Neutrophil (primary cell): ENCODE data around the gene ATXN1.

Experiments
- H3K27ac ChIP-seq: fragments of 200-600 bp; sonication (generic); 2 replicates; pipeline ENCODE4 v1.5.1; 2016; ENCODE audit warnings: mild to moderate bottlenecking, moderate library complexity
- H3K27me3 ChIP-seq: fragments of 200-600 bp; sonication (generic); 2 replicates; pipeline ENCODE4 v1.6.0; 2016; ENCODE audit warnings: mild to moderate bottlenecking
- H3K36me3 ChIP-seq: fragments of 200-600 bp; sonication (generic); 2 replicates; pipeline ENCODE4 v1.5.1; 2017
- H3K4me1 ChIP-seq, 2 experiments: fragments of 200-600 bp in 1 of 2; sonication (generic) in 1 of 2; 1 replicate in 1 of 2; 2 replicates in 1 of 2; pipeline versions ENCODE4 v1.5.1 to v1.6.1; 2013 to 2016; ENCODE audit warnings: low read depth in 1 of 2, low read length in 1 of 2, mild to moderate bottlenecking in 1 of 2, moderate library complexity in 1 of 2; ENCODE audit not compliant: control insufficient read depth in 1 of 2, insufficient read depth in 1 of 2
- H3K4me3 ChIP-seq, 2 experiments: fragments of 200-600 bp in 1 of 2; sonication (generic) in 1 of 2; 1 replicate in 1 of 2; 2 replicates in 1 of 2; pipeline ENCODE4 v1.5.1; 2013 to 2016; ENCODE audit warnings: low read depth in 1 of 2, low read length in 1 of 2, mild to moderate bottlenecking in 1 of 2, moderate library complexity in 1 of 2
- H3K9me3 ChIP-seq: fragments of 200-600 bp; sonication (generic); 2 replicates; pipeline ENCODE4 v1.5.1; 2016
- TF ChIP-seq, protein P1 (sequence below): fragments of 200-600 bp; sonication (generic); IDR thresholded peaks from 2 replicates; pipeline ENCODE4 v1.5.1; 2016; ENCODE audit warnings: antibody characterized with exemption

Gene ATXN1

GRCh38 chr6:16770701-16771569, 9.7 kb upstream of the ATXN1 start:
- Histone ChIP-seq H3K4me1 (peaks cover 28 to 31% of the 10 kb centered on the region in 2 experiments), H3K4me3 (no peak overlapping the region), H3K9me3 (no peaks in the 10 kb centered on the region), H3K27ac (peak overlapping the region; percentile 36), H3K27me3 (no peaks in the 10 kb centered on the region), H3K36me3 (no peaks in the 10 kb centered on the region)
- TF ChIP-seq, protein P1, sequence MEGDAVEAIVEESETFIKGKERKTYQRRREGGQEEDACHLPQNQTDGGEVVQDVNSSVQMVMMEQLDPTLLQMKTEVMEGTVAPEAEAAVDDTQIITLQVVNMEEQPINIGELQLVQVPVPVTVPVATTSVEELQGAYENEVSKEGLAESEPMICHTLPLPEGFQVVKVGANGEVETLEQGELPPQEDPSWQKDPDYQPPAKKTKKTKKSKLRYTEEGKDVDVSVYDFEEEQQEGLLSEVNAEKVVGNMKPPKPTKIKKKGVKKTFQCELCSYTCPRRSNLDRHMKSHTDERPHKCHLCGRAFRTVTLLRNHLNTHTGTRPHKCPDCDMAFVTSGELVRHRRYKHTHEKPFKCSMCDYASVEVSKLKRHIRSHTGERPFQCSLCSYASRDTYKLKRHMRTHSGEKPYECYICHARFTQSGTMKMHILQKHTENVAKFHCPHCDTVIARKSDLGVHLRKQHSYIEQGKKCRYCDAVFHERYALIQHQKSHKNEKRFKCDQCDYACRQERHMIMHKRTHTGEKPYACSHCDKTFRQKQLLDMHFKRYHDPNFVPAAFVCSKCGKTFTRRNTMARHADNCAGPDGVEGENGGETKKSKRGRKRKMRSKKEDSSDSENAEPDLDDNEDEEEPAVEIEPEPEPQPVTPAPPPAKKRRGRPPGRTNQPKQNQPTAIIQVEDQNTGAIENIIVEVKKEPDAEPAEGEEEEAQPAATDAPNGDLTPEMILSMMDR = peak; percentile 96

- Histone ChIP-seq H3K27me3 (no peaks in the 10 kb centered on the region), H3K27ac (no peak overlapping the region), H3K4me3 (no peak overlapping the region)
These were observed 8.7 kb upstream of the ATXN1 start for GRCh38 chr6:16769986-16770376.

DNA sequence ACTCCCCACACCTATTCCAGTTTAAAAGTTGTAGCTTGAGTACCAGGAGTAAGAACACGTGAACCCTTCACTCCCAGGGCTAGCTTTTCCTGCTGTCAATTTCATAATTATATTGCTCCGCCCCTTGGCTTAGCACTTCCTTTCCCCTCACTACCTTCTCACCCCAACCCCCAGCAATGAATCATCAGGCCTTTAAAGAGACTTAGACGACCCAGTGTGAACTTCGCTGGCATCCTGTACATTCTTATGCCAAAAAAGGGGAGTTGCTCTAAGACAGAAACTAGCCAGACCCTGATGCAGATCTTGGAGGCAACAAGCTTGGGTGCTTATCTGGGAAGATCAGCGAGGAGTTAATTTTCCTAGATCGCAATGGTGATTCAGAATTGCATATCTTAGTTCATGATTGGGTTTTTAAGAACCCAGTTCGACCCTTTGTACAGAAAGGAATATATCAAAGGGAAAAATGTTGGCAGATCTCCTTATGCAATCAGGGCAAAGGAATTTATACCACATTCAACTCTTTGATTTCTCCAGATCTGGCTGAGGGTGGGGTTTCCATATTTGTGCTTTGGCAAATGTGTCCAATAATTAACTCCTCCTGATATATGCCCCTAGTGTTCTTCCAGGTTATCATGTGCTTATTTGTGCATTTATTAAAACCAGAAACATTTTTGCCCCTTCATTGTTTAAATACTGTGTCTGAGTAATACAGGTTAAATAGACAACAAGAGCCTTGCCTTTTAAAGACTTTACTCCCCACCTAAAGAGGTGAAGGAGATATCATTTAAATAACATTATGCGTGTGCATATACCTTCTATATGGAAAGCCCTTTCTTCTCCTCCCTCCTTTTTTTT, 8.1 kb upstream of the ATXN1 start:
- no peaks in the 10 kb centered on the region for H3K36me3 ChIP-seq
- H3K4me1 ChIP-seq = peaks cover 28 to 31% of the 10 kb centered on the region in 2 experiments
- TF ChIP-seq, protein P1 = no peak
- peak overlapping the region; percentile 13 to 18 for H3K4me3 ChIP-seq
- H3K27ac ChIP-seq = peak overlapping the region; percentile 66
- H3K27me3 ChIP-seq = no peaks in the 10 kb centered on the region
- H3K9me3 ChIP-seq = no peaks in the 10 kb centered on the region

More at GRCh38 chr6:16769986-16770376, 8.7 kb upstream of the ATXN1 start:
- Histone ChIP-seq H3K36me3 (no peaks in the 10 kb centered on the region), H3K4me1 (peaks cover 28 to 31% of the 10 kb centered on the region in 2 experiments), H3K9me3 (no peaks in the 10 kb centered on the region)
- TF ChIP-seq, protein P1 = no peak

GRCh38 chr6:16768477-16768830, 7.2 kb upstream of the ATXN1 start:
- H3K4me3 ChIP-seq = no peak overlapping the region
- TF ChIP-seq, protein P1 = no peak
- H3K4me1 ChIP-seq = peaks cover 31 to 34% of the 10 kb centered on the region in 2 experiments
- no peaks in the 10 kb centered on the region for H3K36me3 ChIP-seq
- H3K27me3 ChIP-seq = no peaks in the 10 kb centered on the region
- H3K9me3 ChIP-seq = no peaks in the 10 kb centered on the region
- peak overlapping the region; percentile 66 for H3K27ac ChIP-seq

- no peaks in the 10 kb centered on the region for H3K27me3 ChIP-seq
- H3K4me3 ChIP-seq = no peak overlapping the region
- H3K9me3 ChIP-seq = no peaks in the 10 kb centered on the region
- peaks cover 37 to 40% of the 10 kb centered on the region in 2 experiments for H3K4me1 ChIP-seq
- H3K27ac ChIP-seq = peak overlapping the region; percentile 66
- H3K36me3 ChIP-seq = no peaks in the 10 kb centered on the region
- TF ChIP-seq, protein P1 = no peak
These were observed 6.7 kb upstream of the ATXN1 start for GRCh38 chr6:16767765-16768476.
